Mucosa of descending colon (tissue), 3 donors: Measurements from ENCODE around the gene SNCA. TPM values are rescaled to one million over a fixed set of nuclear protein-coding genes. Genes with fewer than 3 reads are reported as not detected.

Experiments used
- ATAC-seq: fragments of 200-7000 bp; cut with Tn5 transposase; one replicate; pipeline ENCODE4 v1.9.1; 2020; ENCODE audit warnings: mild to moderate bottlenecking, moderate library complexity
- DNase-seq, 3 donors: peaks; one replicate each; pipeline ENCODE4 v3.0.0-alpha.2; 2020
- H3K36me3 ChIP-seq: fragments of 200-600 bp; one replicate; pipeline ENCODE4 v1.8.0; 2021; ENCODE audit warnings: low read depth, mild to moderate bottlenecking
- H3K4me1 ChIP-seq: fragments of 200-600 bp; one replicate; pipeline ENCODE4 v1.8.0; 2021; ENCODE audit warnings: low read depth, mild to moderate bottlenecking
- H3K4me3 ChIP-seq: fragments of 200-600 bp; one replicate; pipeline ENCODE4 v1.8.0; 2021; ENCODE audit warnings: mild to moderate bottlenecking
- H3K9me3 ChIP-seq: fragments of 200-600 bp; one replicate; pipeline ENCODE4 v1.8.0; 2021; ENCODE audit warnings: mild to moderate bottlenecking
- CTCF ChIP-seq: fragments of 200-600 bp; IDR thresholded peaks from one replicate; pipeline ENCODE4 v1.8.0; 2022; ENCODE audit warnings: antibody characterized with exemption, mild to moderate bottlenecking
- intact Hi-C, 2 donors: fragments of 100-400 bp; cut with DNase I in 1 of 2; cut with micrococcal nuclease in 1 of 2; formaldehyde crosslinking; loops; one replicate each; pipeline versions ENCODE4 v1.11.0 to v1.11.1; 2022; cut with DNase I, micrococcal nuclease
- total RNA-seq, 3 donors: library from RNA; stranded (reverse); fragmentation: NEBNext Ultra II Directional in 2 of 3; extraction: Animal tissue kit (Norgen Biotek cat#: 25700) in 2 of 3; gene quantifications; one replicate each; pipeline versions ENCODE4 v1.2.1 to v1.2.4, GENCODE V29; 2021 to 2023
- donor health status: DM: no; HTN: no; CAD: no; lungs with moderate emphysema.
- donor health status: DM: no; HTN: no; CAD: no.
- donor health status: DM: no; HTN: yes; CAD: no.

SNCA gene
- total RNA-seq, 3 donors from 2014 or later, result 0.43 to 17.9 (median 3.1) TPM

- ATAC-seq (no peak), DNase-seq (no peak)
- TF ChIP-seq CTCF, result no peak
- intact Hi-C loops, result no loop called here
- no peaks in the 10 kb centered on the region for H3K36me3 ChIP-seq
- no peaks in the 10 kb centered on the region for H3K4me1 ChIP-seq
- no peaks in the 10 kb centered on the region for H3K9me3 ChIP-seq
- no peak overlapping the region for H3K4me3 ChIP-seq
Measured at GRCh38 chr4:89788206-89789072, 48.5 kb downstream of the SNCA start.

GRCh38 chr4:89784686-89785231, 52.2 kb downstream of the SNCA start:
- ATAC-seq (no peak), DNase-seq (no peak)
- no peak for TF ChIP-seq CTCF
- no peak overlapping the region for H3K4me3 ChIP-seq
- no peaks in the 10 kb centered on the region for H3K4me1 ChIP-seq
- no peaks in the 10 kb centered on the region for H3K9me3 ChIP-seq
- H3K36me3 ChIP-seq, result no peaks in the 10 kb centered on the region
- intact Hi-C loops, result no loop called here

GRCh38 chr4:89781321-89781720, 55.6 kb downstream of the SNCA start:
- H3K4me3 ChIP-seq, result no peak overlapping the region
- ATAC-seq, result no peak
- no peaks in the 10 kb centered on the region for H3K36me3 ChIP-seq
- no peaks in the 10 kb centered on the region for H3K4me1 ChIP-seq
- TF ChIP-seq CTCF, result no peak
- intact Hi-C loops, result no loop called here
- DNase-seq, result no peak
- no peaks in the 10 kb centered on the region for H3K9me3 ChIP-seq

- H3K4me3 ChIP-seq, result no peak overlapping the region
- H3K4me1 ChIP-seq, result no peaks in the 10 kb centered on the region
- ATAC-seq (no peak), DNase-seq (no peak)
- H3K9me3 ChIP-seq, result peaks cover 4% of the 10 kb centered on the region
- TF ChIP-seq CTCF, result no peak
- intact Hi-C loops, result no loop called here
- no peaks in the 10 kb centered on the region for H3K36me3 ChIP-seq
Measured at GRCh38 chr4:89773805-89774204, 63.2 kb downstream of the SNCA start.

- peaks cover 3% of the 10 kb centered on the region for H3K9me3 ChIP-seq
- no peaks in the 10 kb centered on the region for H3K4me1 ChIP-seq
- no peak for TF ChIP-seq CTCF
- no peak for ATAC-seq
- H3K36me3 ChIP-seq, result no peaks in the 10 kb centered on the region
- DNase-seq, result no peak
- intact Hi-C loops, result no loop called here
- no peak overlapping the region for H3K4me3 ChIP-seq
Measured at GRCh38 chr4:89769856-89770255, 67.1 kb downstream of the SNCA start.
